DND-41 (cell line): ENCODE results near the gene MLXIPL.

Source experiments
- ATAC-seq: fragments of 200-7000 bp; cut with Tn5 transposase; 3 replicates; pipeline ENCODE4 v1.9.1; 2021; ENCODE audit warnings: low read depth; ENCODE audit not compliant: insufficient read depth
- DNase-seq: peaks from one replicate; pipeline ENCODE4 v3.0.0-alpha.2; 2020
- H2AFZ ChIP-seq: 2 replicates; pipeline ENCODE4 v1.6.0; 2012; ENCODE audit warnings: low read depth, low read length
- H3K27ac ChIP-seq: 2 replicates; pipeline ENCODE4 v1.5.1; 2012; ENCODE audit warnings: low read length, inconsistent platforms
- H3K27me3 ChIP-seq: fragments of 200-600 bp; sonication (generic); 2 replicates; pipeline ENCODE4 v1.6.0; 2012; ENCODE audit warnings: low read length, mild to moderate bottlenecking, inconsistent platforms; ENCODE audit not compliant: insufficient read depth, poor library complexity
- H3K36me3 ChIP-seq: 2 replicates; pipeline ENCODE4 v1.5.1; 2012; ENCODE audit warnings: low read length, inconsistent platforms; ENCODE audit not compliant: insufficient read depth
- H3K4me1 ChIP-seq: 2 replicates; pipeline ENCODE4 v1.5.1; 2012; ENCODE audit warnings: mild to moderate bottlenecking, low read length; ENCODE audit not compliant: insufficient read depth
- H3K4me2 ChIP-seq: 2 replicates; pipeline ENCODE4 v1.6.0; 2012; ENCODE audit warnings: mild to moderate bottlenecking, moderate library complexity, low read length, inconsistent platforms; ENCODE audit not compliant: insufficient read depth
- H3K4me3 ChIP-seq, 2 experiments: fragments of 200-600 bp in 1 of 2; shearing (Covaris generic) in 1 of 2; 2 replicates each; pipeline ENCODE4 v1.5.1; 2012 to 2016; ENCODE audit warnings: inconsistent platforms in 2 of 2, low read length in 2 of 2, mild to moderate bottlenecking in 2 of 2, low read depth in 1 of 2, moderate library complexity in 1 of 2
- H3K79me2 ChIP-seq: 2 replicates; pipeline ENCODE4 v1.6.0; 2012; ENCODE audit warnings: low read length, inconsistent platforms; ENCODE audit not compliant: insufficient read depth
- H3K9ac ChIP-seq: 2 replicates; pipeline ENCODE4 v1.6.0; 2012; ENCODE audit warnings: low read depth, mild to moderate bottlenecking, inconsistent platforms, low read length, moderate library complexity
- H3K9me3 ChIP-seq: 2 replicates; pipeline ENCODE4 v1.5.1; 2012; ENCODE audit warnings: low read length, moderate library complexity, mild to moderate bottlenecking, inconsistent platforms; ENCODE audit not compliant: insufficient read depth, severe bottlenecking
- H4K20me1 ChIP-seq: 2 replicates; pipeline ENCODE4 v1.6.0; 2012; ENCODE audit warnings: low read length; ENCODE audit not compliant: insufficient read depth
- CTCF ChIP-seq: IDR thresholded peaks from 2 replicates; pipeline ENCODE4 v1.5.1; 2012; ENCODE audit warnings: borderline replicate concordance, low read length, moderate library complexity, mild to moderate bottlenecking; ENCODE audit not compliant: poor library complexity, severe bottlenecking; ENCODE audit errors: extremely low read depth
- EZH2 ChIP-seq: IDR thresholded peaks from 3 replicates; pipeline ENCODE4 v1.6.1; 2012; ENCODE audit warnings: borderline replicate concordance, low read depth, mild to moderate bottlenecking, moderate library complexity, low read length, inconsistent platforms; ENCODE audit not compliant: severe bottlenecking

Gene MLXIPL

GRCh38 chr7:73626814-73627213, 2.5 kb upstream of the MLXIPL start:
- Histone ChIP-seq H2AFZ (no peak overlapping the region), H3K4me3 (no peak overlapping the region), H3K9me3 (no peaks in the 10 kb centered on the region), H4K20me1 (no peaks in the 10 kb centered on the region), H3K9ac (no peak overlapping the region), H3K4me2 (no peak overlapping the region), H3K4me1 (no peaks in the 10 kb centered on the region), H3K27me3 (peaks cover 6% of the 10 kb centered on the region), H3K79me2 (no peaks in the 10 kb centered on the region), H3K36me3 (no peaks in the 10 kb centered on the region), H3K27ac (no peak overlapping the region)
- no peak for ATAC-seq
- no peak for DNase-seq
- TF ChIP-seq EZH2 (no peak), CTCF (no peak)

DNA sequence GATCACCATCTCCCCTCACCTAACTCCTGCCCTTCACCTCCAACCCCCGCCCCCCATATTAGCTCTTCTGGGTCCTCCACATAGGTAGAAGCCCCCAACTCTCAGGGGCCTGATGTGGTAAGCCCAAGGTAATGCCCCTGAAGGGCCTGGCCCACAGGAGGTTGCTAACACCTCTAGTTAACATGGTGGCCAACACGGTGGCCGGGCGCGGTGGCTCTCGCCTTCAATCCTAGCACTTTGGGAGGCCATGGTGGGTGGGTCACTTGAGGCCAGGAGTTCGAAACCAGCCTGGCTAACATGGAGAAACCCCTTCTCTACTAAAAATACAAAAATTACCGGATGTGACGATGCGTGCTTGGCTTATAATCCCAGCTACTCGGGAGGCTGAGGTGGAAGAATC, 954 bp upstream of the MLXIPL start:
- no peak overlapping the region for H3K9ac ChIP-seq
- ATAC-seq (no peak), DNase-seq (no peak)
- no peak overlapping the region for H2AFZ ChIP-seq
- no peak for TF ChIP-seq EZH2
- no peak for TF ChIP-seq CTCF
- no peak overlapping the region for H3K4me2 ChIP-seq
- H3K4me3 ChIP-seq = no peak overlapping the region
- no peaks in the 10 kb centered on the region for H3K36me3 ChIP-seq
- no peaks in the 10 kb centered on the region for H3K79me2 ChIP-seq
- no peak overlapping the region for H3K27ac ChIP-seq
- no peaks in the 10 kb centered on the region for H3K9me3 ChIP-seq
- no peaks in the 10 kb centered on the region for H3K4me1 ChIP-seq
- peaks cover 6% of the 10 kb centered on the region for H3K27me3 ChIP-seq
- no peaks in the 10 kb centered on the region for H4K20me1 ChIP-seq

DNA sequence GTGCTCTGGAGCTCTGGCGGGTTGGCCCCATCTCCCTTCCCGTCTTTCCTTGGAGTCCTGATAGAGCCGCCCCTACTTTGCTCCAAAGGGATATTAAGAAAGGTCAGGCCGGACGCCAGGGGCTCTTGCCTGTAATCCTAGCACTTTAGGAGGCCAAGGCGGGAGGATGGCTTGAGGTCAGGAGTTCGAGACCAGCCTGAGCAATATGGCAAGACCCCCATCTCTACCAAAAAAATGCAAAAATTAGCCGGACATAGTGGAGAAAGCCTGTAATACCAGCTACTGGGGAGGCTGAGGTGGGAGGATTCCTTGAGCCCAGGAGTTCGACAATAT, 313 bp upstream of the MLXIPL start:
- Histone ChIP-seq H3K9ac (no peak overlapping the region), H2AFZ (no peak overlapping the region), H3K4me1 (no peaks in the 10 kb centered on the region), H3K79me2 (no peaks in the 10 kb centered on the region), H3K36me3 (no peaks in the 10 kb centered on the region), H3K4me2 (no peak overlapping the region), H3K27ac (no peak overlapping the region), H4K20me1 (no peaks in the 10 kb centered on the region), H3K27me3 (peaks cover 6% of the 10 kb centered on the region), H3K4me3 (no peak overlapping the region), H3K9me3 (no peaks in the 10 kb centered on the region)
- DNase-seq = no peak
- TF ChIP-seq EZH2 (no peak), CTCF (no peak)
- no peak for ATAC-seq
